OCI-LY7 (cell line): ENCODE data around the gene NLGN1.

ENCODE experiments used
- CTCF ChIP-seq: fragments of 200-600 bp; sonication (generic); conservative IDR thresholded peaks from 2 replicates; pipeline ENCODE4 v1.5.1; 2014; ENCODE audit warnings: mild to moderate bottlenecking, antibody characterized with exemption, low read length, moderate library complexity, mixed read lengths
- EZH2phosphoT487 ChIP-seq: fragments of 200-600 bp; sonication (generic); IDR thresholded peaks from 2 replicates; pipeline ENCODE4 v1.6.1; 2018; ENCODE audit warnings: low read depth, borderline replicate concordance, mild to moderate bottlenecking, mixed run types, antibody characterized with exemption, low read length, moderate library complexity, mixed read lengths

GRCh38 chr3:173887888-173888287 is 490.3 kb downstream of the NLGN1 start:
- TF ChIP-seq CTCF: no peak
- no peak for TF ChIP-seq EZH2phosphoT487
